SW480 (cell line): Measurements from ENCODE around the gene ZFYVE28.

Source experiments
- DNase-seq: peaks from one replicate; pipeline ENCODE4 v3.0.0-alpha.2; 2016; ENCODE audit warnings: low spot score

Gene ZFYVE28

DNA sequence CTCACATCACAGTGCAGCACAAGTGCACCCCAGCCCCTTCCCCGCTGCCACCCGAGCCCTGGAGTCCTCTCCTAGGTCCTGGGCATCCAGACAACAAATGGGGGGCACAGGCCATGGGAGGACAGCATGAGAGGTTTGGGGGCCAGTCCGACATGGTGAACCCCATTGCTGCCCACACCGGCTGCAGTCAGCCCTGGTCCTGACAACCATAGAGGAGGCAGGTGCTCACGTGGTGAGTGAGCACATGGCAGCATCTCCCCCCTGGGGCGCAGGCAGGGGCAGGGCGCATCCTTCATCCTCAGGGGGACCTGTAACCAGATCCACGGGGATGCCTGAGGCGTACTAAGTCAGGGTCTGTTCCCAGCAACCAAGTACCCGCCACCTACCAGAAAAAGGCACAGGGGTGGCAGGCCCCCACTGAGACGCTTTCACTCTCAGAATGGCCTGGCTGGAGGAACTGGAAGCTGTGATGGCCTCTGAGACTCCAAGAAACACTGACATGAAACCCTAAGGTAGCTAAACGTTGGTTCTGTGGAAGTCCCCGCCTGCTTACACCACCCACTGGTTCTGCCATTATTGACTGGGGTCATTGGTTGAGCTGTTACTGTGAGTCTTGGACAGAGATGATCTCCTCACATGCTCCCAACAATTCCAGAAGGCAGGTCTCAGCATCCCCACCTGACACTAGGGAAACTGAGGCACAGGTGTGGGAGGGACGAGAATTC is 6.5 kb downstream of the ZFYVE28 start:
- no peak for DNase-seq

DNA sequence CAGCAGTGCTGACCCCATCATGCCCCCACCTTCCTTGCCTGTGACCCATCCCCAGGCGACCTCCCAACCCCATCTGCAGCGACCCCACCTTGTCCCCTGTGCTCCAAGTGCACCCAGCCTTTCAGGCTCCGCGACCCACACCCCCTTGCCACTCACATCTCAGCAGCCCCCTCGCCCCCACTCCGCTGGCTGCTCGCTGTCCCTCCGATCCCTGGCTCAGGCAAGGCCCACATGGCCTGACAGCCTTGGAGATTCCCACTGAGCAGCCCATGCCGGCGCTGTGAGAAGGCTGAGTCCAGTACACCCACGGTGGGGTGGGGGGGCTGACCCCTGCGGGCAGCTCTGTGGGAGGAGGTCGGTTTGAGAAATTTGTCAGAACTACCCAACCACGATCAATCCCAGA is 9.1 kb downstream of the ZFYVE28 start:
- DNase-seq, result no peak

DNA sequence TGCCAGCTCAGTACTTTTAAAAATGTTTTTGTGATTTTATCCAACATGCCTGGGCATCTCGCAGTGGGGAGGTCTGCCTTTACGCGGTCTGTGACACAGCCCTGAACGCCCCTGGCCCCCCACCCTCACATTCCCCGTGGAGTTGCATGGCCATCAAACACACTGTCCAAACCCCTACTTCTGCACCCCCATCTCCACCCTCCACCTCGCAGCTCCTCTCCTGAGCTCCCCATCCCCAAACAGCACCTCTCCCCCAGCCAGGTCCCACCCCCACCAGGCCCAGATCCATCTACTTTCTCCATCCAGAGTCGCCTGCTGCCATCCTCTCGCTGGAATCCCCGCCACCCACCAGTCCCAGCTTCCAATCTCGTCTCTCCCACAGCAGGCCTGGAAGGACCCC is 9.5 kb downstream of the ZFYVE28 start:
- no peak for DNase-seq

DNA sequence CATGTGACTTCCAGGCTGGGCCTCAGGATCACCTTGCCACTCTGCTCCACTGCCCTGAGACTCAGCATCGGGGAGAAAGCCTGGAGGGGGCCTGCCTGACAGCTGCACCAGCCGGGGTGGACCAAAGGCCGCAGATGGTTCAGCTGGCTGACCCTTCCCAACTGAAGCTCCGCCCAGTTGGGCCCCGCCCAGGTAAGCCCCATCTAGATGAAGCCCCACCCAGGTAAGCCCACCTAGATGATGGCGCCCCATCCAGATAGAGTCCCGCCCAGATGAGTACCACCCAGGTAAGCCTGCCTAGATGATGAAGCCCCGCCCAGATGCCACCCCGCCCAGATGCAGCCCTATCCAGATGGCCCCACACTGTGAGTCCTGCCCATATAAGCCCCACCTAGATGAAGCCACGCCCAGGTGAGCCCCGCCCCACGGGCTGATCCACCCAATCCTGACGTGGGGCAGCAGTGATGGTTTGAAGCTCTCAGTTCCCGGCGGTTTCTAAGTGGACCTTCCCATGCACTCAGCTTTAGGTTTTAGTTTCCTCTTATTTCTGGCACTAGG is 10.0 kb downstream of the ZFYVE28 start:
- peak; percentile 61 for DNase-seq

DNA sequence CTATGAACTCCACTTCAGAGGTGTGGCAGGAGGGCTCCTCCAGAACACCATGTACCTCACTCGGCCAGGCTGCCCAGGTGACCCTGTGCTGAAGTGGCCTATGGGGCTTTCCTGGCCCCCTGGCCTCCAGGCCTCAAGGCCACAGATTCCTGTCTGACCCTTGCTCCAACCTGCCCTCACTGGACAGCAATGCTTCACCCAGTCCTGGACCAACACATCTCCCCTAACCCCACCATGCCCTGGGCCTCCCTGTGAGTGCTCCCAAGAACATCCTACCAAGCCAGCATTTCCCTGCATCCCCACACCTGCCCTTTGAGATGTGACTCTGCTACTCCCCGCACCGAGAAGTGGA is 10.5 kb downstream of the ZFYVE28 start:
- DNase-seq, result no peak

DNA sequence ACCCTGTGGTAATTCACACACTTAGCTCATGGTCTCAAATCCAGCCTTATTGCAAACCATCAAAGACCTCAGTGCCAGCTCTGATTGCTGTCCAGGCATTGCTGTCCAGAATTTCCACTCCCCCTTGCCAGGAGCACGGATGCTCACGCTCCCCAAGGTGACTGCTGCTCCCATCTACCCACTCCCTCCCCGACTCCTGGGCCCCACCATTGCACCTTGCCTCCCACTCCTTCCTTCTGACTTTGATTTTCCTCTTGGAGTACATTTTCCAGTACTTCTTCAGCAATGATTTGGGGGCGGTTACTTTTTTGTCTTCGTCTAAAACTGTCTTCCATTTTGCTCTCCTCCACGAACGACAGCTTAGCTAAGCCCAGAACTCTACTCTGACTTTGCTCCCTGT is 11.5 kb downstream of the ZFYVE28 start:
- DNase-seq, result no peak

DNA sequence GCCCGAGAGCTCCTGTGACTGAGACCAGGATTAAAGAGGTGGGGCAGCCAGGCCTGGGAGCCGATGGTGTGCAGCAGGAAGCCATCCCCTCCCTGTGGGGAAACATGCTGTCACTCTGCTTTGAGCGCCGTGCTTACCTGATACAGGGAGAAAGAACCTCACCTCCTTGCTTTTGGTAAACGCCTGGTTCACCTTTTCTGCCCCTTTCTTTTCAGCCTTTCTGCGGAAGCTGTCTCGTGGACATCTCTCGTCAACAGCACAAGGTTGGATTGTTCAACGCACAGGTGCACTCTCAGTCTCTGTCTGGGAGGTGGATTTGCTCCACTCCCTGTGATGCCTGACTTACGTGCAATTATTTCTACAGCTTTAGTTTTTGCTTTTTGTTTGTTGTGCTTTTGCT is 12.0 kb downstream of the ZFYVE28 start:
- DNase-seq, result no peak

DNA sequence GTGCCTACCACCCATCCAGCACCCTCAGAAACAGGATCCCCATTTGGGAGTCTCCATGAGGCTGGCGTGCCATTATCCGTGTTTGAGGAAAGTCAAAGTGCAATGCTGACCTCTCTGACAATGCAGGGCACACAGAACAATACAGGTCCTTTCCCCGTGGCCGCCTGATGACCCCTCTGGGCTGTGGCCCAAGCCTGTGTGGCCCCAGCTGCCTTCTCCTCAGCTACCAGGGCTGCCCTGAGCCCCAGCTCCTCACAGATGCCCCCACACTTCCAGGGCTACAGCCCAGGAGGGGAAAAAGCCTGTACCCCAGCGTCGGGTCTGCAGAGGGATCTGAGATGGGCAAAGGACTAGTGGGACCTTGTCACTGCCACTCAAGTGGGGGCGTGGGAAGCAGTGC is 15.5 kb downstream of the ZFYVE28 start:
- no peak for DNase-seq

DNA sequence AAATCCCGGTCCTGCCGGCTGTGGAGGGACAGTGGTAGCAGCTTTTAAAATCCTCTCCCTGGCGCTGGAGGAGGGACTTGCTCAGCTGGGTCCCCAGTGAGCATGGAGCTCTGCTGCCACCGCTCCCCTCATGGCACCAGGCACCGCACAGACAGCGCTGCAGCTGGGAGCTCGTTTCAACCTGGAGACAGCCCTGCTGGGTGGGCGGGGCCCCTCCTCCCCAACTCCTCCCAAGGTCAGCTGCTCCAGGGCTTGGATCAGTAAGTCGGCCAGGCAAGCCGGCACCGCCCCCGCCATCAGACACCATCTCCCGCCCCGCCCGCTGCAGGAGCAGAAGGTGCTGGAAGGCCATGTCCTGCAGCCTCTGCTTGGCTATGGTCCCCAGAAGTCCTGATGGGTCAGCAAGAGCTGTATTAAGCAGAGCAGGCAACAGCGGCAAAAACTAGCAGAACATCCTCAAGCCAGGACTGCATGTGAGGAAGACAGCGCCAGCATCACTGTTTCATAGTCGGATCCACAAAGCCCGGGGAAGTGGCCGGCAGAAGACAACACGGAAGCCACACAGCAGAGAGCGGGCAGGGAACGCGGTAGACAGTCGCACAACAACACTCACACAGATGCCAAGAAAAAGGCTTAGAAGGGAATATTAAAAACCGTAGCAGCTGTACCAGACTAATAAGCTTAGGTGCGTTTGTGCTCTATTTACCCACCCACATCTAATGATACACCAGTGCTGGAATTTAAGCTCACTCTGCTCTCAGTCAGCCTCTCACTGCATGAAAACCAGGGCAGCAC is 16.2 kb downstream of the ZFYVE28 start:
- peak; percentile 68 for DNase-seq

DNA sequence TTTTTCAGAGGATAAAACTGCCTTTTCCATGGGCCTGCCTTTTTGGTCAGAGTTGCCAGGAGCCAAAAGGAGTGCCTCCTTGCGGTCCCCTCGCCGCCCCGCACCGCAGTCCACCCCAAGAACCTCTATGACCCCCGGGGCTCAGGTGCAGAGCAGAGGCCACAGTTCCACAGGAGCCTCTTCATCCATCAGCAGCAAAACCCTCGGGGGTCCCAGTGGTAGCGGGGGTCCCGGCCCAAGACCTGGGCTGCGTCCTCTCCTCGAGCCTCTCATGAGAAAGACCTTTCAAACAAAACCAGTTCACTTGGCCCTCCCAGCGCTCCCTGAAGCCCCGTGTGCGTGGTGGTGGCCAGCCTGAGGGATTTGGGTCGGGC is 16.8 kb downstream of the ZFYVE28 start:
- no peak for DNase-seq

DNA sequence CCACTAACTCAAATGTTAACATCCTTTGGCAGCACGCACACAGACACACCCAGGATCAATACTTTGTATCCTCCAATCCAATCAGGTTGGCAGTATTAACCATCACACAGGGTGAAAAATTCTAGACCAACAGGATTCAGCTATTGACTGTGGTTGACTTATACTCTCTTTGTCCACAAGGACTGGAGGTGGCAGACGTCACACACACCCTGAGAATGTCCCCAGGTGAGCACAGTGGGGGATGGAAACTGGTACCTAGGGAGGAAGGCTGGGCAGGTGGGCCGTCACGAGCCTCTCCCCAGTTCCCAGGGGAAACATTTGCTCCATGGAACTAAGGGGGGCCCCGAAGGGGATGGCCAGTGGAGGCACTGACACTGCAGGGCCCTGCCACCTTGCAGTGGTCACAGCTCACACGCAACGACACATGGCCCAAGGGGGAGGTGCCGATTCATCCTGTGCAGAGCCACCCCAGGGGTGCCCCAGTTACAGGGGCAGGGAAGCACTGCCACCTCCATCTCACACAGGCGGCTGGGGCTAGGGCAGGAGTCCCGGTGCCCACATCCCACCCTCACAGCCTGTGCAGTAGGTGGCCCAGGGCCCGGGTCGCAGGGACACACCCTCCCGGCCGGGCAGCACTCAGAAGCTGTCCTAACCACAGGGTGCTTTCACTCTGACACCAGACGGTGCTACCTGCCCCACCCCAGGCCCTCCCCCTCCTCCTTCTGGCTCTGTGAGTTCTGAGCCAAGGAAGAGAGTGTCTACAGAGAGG is 17.4 kb downstream of the ZFYVE28 start:
- DNase-seq, result no peak

DNA sequence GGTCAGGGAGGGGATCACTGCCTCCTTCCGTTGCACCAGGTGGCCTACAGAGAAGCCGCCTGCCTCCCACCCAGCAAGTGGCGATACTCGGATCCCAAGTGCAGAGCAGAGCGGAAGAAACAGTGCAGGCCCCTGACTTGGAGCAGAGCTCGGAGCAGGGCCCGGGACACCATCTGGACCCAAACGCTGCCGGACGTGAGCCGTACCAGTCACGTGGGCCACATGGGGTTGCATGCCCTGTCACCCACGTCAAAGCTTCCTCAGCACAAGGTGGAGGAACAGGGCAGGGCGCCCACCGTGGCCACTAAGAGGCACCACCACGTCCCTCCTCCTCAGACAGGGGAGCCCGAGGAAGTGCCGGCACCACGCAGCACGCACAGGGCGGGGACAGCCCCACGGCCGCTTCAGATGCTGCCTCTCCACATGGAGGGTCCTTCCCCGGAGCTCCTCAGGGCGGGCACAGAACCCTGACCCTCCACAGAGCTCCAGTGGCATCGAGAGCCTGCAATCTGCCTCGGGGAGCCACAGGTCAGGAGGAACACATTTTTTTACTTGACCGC is 18.7 kb downstream of the ZFYVE28 start:
- no peak for DNase-seq

DNA sequence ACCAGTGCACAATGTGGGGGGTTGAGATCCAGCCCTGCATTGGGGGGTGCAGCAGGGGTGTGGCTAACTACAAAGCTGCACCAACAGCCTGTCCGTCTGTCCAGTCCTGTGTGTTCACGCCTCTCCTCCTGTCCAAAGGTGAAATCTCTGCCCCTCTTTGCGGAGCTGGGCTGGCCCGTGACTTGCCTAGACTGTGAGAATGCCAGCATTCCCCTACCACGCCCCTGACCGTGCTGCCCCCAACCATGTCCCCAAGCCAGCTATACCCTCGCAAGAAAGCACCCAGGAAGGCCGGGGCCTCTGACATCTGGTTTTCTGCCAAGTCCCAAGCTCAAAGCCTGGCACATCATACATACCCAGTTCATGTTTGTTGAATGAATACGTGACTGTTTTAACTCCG is 19.2 kb downstream of the ZFYVE28 start:
- DNase-seq, result no peak

DNA sequence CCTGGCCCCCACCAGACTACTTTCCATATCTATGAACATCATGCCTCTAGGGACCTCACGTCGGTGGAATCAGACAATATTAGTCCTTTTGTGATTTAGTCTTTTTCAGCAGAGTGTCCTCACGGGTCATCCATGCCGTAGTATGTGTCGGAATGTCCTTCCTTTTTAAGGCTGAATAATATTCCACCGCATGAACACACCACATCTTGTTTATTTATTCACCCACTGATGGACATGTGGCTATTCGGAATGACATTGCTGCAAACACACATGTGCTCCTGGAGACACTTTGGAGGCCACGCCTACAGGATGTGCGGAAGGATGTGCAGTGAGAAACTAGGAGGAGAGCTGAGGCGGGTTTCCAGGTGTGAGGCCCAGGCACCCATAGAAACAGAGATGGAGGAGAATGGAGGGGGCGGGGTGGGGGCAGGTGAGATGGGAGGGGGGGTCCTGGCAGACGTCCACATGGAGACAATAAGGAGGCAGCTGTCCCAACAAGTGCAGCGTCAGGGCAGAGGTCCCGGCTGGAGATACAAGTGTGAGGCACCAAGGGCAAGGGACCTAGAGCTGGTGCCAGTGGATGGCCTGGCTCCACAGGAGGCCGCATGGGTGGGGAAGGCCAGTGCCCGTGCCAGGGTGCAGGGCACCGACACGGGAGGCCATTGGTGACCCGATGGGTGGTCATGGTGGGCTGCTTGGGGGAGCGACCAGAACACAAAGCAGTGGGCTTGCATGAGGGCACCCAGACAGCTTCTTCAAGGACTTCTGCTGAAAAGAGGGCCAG is 20.7 kb downstream of the ZFYVE28 start:
- DNase-seq, result no peak

DNA sequence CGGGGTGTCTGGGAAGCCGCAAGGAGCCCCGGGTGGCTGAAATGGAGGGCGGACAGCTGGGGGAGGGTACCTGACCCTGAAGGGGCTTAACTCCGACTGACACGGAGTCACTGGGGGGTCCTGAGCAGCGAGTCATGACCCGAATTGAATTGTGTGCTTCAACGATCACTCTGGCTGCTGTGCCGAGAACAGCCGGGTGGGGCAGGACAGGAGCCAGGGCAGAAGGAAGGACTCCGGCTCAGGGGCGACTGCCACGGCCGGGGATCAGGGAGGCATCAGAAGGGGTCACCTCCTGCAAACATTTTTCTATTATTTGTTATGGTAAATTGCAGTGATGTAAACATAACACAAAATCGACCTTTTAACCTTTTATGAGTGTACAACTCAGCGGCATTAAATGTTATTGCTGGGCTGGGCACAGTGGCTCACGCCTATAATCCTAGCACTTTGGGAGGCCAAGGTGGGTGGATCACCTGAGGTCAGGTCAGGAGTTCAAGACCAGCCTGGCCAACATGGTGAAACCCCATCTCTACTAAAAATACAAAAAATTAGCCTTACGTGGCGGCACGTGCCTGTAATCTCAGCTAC is 21.6 kb downstream of the ZFYVE28 start:
- DNase-seq, result no peak

DNA sequence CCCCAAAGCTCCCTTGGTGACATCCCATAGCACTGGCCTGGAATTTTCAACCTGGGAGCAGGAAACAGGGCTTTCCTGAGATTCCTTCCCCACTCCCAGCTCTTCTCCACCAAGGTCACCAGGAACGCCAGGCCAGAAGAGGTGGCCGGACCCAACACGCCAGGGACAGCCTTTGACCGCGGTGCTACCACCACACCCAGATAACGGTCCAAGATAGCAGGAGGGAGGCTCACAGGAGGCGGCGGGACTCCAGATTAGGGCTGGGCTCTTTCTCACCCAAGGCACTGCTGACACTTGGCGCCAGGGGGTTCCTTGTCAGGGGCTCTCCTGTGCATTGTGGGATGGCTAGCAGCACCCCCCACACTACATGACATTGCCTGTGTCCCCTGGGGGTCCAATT is 22.9 kb downstream of the ZFYVE28 start:
- DNase-seq, result no peak

DNA sequence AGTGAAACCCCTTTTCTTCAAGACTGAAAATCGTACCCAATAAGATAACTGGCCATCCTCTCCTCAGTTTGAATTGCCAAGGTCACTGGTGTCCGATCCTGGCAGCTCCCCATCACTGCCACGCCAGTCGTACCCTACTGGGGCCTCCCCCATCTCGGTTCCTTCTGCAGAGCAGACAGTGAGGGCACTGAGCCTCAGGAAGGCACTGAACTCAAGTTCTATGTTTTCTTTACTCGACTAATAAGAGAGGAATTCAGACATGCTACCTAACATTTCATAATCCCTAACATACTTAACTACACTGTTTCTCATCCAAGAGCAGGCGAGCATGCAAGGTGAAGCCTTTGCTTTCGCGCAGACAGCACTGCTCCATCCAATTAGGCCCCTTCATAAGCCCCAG is 23.4 kb downstream of the ZFYVE28 start:
- DNase-seq, result no peak

DNA sequence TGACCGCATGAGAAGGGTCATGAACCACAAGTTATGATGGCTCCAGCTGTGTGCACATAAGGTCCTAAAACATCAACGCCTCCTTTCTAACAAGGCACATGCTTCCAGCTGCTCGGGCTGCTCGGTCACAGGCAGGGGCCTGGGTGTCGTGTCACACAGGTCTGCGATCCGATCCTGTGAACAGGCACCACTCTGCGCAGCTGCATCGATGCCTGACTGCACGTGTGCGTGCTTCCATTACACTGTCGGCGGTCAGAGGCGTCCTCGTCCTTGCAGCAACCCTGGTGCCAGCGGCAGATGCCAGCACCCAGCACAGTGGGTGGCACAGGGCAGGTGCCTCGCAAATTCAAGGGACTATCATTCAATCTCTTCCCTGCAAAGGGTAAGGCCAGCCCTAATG is 23.9 kb downstream of the ZFYVE28 start:
- DNase-seq, result no peak

DNA sequence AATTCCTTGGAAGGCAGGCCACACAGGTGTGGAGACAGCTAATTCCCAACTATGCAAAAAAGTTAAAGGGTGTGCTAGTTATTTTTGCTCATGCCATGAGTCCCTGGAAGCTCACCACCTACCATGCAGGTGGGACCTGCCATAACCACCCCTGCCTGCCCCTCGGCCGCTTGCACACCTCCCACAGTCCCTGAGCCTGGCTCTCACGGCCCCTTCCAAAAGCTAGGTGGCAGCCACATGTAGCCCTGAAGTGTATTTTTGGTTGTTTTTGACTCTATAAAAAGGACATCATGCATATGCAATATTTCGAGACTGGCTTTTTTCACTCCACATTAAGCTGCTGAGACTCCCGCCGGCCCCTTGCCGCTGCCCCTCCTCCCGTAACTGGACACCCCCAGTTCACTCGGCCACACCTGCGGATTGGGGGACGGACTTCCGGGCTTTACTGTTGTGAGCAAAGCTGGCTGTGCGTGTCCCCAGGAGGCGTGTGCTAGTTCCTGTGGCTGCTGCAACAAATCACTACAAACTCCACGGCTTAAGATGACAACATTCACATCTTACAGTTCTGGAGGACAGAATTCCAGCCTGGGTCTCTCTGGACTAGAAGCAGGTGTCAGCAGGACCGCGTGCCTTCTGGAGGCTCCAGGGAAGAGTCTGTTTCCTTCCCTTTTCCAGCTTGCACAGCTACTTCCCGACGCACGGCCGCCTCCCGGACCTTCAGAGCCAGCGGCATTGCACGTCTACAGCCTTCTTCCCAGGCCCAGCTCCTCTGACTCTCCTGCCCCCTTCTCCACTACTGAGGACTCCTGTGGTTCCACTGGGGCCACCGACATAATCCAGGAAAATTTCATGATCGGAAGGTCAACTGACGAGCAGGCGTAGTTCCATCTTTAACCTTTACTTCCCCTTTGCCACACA is 24.8 kb downstream of the ZFYVE28 start:
- no peak for DNase-seq

DNA sequence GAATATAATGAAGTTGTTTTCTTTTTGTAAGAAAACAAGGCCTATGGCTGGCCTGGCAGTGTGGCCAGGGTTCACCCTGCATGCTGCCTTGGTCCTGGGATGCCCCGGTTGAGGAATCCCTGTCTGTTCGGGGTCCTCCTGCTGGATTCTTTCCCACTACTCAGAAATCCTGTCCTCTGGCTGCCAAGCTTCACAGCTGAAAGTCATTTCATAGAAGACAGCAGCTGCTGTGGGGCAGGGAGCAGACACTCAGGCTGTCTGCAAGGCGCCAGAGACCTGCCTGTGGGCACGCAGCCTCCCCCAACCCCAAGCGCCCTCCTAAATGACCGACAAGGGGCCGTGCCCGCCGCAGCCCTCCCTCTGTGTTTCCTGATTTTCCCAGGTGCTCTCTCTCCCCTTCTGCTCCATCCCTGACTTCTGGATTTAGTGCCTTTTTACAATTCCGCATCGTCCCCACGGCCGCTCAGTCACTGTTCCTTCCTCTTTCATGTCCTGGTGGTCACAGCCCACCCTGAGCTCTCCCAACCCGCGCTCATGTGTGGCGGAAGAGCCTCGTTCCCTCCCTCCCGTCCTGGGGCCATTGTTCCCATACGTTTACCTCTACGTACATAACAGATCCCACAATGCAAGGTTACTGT is 27.5 kb downstream of the ZFYVE28 start:
- DNase-seq, result no peak
